GM12864 (cell line): Measurements from ENCODE around the gene LRRC55.

Experiments used
- DNase-seq: peaks from one replicate; pipeline ENCODE4 v3.0.0-alpha.2; 2011; ENCODE audit warnings: low read depth
- H3K4me3 ChIP-seq: 2 replicates; pipeline ENCODE4 v1.5.1; 2011; ENCODE audit warnings: mild to moderate bottlenecking, low read depth, low read length, control low read depth
- TF ChIP-seq, protein P1 (sequence below): IDR thresholded peaks from 2 replicates; pipeline ENCODE4 v1.5.1; 2011; ENCODE audit warnings: low read depth, mild to moderate bottlenecking, moderate library complexity, low read length, control low read depth, inconsistent platforms; ENCODE audit errors: missing control alignments

Gene LRRC55

DNA sequence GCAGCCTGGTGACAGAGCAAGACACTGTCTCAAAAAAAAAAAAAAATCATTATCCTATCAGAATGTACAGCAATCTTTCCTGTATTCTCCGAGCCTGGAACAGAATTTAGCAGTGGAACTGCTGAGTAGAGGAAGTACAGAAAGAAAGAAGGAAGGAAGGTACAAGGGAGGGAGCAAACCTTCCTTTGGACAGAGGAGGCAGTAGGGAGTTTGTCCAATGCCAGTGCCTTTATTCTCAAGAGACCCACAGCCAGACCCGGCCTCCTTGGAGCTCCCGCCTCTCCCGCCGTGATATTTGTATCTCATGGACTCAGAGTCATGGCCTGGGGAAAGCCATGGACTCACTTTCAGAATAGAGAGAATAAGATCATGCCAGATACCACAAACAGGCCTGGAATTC, 37.7 kb upstream of the LRRC55 start:
- DNase-seq = no peak
- H3K4me3 ChIP-seq = no peak overlapping the region
- TF ChIP-seq, protein P1, sequence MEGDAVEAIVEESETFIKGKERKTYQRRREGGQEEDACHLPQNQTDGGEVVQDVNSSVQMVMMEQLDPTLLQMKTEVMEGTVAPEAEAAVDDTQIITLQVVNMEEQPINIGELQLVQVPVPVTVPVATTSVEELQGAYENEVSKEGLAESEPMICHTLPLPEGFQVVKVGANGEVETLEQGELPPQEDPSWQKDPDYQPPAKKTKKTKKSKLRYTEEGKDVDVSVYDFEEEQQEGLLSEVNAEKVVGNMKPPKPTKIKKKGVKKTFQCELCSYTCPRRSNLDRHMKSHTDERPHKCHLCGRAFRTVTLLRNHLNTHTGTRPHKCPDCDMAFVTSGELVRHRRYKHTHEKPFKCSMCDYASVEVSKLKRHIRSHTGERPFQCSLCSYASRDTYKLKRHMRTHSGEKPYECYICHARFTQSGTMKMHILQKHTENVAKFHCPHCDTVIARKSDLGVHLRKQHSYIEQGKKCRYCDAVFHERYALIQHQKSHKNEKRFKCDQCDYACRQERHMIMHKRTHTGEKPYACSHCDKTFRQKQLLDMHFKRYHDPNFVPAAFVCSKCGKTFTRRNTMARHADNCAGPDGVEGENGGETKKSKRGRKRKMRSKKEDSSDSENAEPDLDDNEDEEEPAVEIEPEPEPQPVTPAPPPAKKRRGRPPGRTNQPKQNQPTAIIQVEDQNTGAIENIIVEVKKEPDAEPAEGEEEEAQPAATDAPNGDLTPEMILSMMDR = peak; percentile 7

DNA sequence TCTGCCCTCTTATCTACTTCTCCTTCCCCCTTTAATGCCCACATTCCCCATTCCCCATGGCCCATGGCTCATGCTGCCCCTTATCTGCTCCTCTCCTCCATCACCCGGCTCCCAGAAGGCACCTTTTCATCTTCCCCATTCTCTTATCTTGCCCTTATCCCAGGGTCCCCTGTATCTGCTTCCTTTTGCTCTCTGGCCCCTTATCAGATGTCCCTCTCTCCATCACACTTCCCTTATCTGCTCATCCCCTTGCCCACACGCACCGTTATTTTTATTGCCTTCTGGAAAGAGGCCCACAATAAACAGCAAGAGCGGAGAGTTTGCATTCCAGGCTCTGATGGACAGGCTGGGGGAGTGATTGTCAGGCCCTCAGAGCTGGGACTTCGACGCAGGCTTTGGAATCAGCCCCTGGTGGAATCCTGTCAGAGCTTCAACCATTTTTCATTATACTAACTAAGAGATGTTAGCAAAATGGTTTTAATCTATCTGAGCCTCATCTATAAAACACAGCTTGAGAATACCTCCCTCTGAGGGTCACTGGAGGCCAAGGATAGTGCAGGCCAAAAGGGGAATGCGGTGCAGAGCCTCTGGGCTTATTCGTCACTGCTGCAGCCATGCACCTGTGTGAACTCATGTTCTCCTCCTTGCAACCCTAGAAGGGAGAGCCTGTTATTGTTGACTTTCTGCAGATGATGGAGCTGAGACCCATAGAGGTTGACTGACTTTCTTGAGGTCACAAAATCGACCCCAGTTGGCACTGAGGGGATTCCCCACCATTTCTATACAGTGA, 37.0 kb upstream of the LRRC55 start:
- TF ChIP-seq, protein P1 = no peak
- H3K4me3 ChIP-seq = no peak overlapping the region
- DNase-seq = no peak

DNA sequence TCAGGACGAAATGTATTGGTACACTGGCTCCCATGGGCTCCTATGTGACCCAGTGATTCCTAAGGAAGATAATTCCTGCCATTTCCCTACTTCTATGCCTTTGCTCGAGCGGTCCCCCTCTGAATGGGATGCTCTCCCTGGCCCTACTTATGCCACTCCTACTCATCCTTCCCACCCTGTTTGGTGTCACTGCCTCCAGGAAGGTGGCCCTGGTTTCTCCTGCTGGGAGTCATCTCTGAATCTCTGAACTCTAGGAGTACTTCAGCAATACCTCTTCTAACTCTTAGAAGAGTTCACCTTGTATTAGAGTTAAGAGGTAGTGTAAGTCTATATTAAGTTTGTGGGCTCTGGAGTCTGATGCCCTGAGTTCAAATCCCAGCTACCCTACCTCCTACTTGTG, 35.5 kb upstream of the LRRC55 start:
- DNase-seq = no peak
- H3K4me3 ChIP-seq = no peak overlapping the region
- TF ChIP-seq, protein P1 = no peak

DNA sequence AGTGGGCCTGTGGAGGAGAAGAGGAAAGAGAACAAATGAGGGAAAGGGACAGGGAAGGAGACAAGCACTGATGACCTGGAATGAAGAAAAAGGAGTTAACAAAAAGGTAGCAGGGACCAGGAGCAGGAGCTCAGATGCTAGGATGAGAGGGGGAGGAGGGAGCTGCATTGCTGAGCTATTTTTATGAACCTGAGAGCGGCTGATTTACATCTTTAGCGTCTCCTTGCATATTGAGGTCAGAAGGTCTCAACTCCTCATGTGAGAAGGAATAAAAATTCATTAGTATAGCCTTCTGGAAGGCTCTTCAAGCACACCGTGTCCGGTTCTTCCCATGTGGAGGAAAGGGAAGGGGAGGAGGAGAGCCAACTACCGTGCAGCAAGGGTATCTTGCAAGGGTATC, 33.1 kb upstream of the LRRC55 start:
- TF ChIP-seq, protein P1 = no peak
- no peak for DNase-seq
- H3K4me3 ChIP-seq = no peak overlapping the region

DNA sequence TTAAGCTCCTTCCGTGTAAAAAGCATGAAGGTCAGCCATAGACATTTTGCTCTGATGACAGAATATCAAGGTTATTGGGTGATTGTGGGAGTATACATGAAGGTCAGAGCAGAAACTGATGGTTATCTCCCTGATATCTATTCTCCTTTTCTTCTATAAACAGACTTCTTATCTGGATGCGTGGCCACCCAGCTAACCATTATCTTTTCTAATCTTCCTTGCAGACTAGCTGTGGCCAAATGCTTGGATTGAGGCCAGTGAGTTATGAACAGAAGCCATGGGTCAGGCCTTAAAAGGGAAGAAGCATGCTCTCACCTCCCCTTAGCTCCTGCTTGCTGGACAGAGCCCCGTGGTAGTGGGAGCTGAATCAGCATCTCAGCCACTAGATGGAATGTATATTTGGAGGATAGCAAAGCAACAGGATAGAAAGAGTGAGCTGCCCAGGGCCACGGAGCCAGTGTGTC, 31.3 kb upstream of the LRRC55 start:
- TF ChIP-seq, protein P1 = no peak
- no peak overlapping the region for H3K4me3 ChIP-seq
- DNase-seq = no peak

DNA sequence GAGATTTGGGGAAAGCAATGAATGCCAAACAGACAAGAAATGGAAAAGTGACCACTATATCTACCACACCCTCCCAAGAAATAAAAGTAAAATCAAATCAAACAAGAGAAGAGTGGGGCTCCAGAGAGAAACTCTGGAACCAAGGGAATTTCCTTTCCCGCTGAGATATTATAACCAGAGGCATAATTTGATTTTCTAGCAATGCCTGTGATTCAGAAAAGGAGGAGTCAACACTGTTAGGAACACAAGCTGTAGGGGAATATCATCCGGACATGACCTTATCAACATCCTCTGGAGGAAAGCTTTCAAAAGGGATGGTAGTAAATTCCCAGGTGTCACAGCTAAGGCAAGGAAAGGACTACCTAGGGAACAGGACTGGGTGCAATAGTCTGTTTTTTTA, 29.6 kb upstream of the LRRC55 start:
- H3K4me3 ChIP-seq = no peak overlapping the region
- TF ChIP-seq, protein P1 = no peak
- DNase-seq = no peak

DNA sequence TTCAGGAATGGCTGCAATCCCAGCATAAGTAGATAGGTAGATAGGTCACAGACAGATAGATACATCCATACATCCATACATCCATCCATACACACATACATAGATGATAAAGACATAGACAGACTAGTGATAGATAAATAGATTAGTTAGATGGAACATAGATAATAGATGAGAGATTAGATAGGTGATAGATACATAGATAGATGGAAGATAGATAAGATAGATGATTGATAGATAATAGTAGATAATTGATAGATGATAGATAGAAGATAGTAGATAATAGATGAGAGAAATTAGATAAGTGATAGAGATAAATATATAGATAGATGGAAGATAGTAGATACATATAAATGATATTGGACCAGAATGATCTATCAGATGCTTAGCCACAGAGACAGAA, 28.3 kb upstream of the LRRC55 start:
- TF ChIP-seq, protein P1 = no peak
- H3K4me3 ChIP-seq = no peak overlapping the region
- DNase-seq = no peak
